ENCODE results near the gene NKRF.

NKRF gene

GRCh38 chrX:119605464-119606279 is 552 bp downstream of the NKRF start:
- peak; percentile 4 for DNase-seq

DNA sequence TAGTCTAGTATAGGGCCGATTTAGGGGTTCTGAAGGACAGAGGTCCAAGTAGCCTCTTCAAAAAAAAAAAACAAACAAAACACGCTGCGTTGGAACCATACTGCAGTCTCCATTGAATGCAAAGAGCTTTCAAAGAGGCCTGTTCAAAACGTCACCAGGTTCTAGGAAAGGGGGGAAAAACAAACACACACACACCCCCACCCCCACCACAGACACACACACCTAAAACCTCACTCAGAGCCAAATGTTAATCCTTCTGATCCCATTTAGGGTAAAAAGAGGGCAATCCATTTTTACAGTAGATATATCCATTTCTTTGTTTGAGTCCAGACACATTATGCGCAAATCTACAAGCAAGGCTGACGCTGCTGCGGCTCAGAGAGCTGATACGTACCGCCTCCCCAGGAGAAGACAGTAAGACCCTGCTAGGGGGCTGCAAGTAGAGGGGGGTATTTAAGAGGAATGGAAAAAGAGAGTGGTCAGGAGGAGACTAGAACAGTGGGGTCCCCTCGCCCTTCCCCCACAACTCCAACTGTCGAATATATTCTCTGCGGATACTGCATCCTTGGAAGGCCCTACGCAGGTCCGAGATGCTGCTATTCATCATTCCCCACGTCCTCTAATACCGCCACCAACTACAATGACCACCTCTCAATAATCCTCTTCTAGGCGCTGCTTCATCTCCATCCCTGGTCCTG is 1.3 kb downstream of the NKRF start:
- no peak for DNase-seq

- DNase-seq: no peak
Observed at GRCh38 chrX:119602701-119603255, 3.4 kb downstream of the NKRF start.

- DNase-seq: no peak
Observed at GRCh38 chrX:119589810-119590209, 16.4 kb downstream of the NKRF start.

DNA sequence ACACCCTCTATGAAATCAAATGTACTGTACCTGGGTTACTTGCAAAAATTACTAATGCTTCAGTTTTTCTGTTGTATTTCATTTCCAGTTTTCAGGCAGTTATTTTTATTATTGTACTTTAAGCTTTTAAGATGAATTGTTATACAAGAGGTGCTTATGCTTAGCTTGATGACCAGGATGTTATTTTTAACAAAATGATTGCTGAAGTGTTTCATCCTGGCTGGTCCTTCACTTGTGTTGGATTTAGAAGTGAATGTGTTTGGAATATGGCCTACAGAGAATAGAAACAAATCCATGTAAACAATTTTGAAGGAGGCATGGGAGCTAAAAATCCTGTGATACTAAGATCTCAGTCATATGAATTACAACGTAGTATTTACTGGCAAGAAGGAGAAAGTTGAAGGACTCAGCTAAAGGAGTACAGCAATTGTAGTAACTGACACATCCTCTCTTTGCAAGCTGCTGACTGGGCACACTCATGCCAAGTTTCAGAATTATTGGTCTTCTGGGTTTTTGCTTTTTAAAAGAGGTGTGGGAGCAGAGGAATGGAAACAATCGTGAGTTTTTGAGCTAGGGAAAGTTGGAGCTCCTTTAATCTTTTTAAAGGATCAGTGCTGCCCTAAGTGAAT is 22.7 kb downstream of the NKRF start:
- no peak for DNase-seq

DNA sequence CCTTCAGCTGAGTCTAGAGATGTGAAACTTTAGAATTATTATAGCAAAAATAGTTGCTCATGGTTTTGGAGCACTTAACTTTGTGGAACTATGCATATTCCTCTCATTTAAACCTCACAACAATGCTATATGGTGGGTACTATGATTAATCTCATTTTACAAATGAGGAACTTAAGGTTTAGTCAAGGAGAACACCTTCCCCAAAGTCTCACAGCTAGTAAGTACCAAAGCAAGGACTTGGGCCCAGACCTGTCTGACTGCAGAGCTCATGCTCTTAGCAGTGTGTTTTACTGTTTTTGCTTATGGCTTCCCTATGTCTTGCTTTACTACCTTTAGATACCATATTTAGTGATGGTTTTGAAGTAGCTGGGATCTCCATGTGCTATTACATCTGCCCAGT is 26.8 kb downstream of the NKRF start:
- DNase-seq: no peak

- peak; percentile 84 for DNase-seq
Observed at GRCh38 chrX:119574394-119575266, 31.6 kb downstream of the NKRF start, which contains the start of gene UBE2A. Gene UBE2A, plus strand, starts transcription at chrX:119574563. Its CDS starts 149 bp downstream, at chrX:119574712.

DNA sequence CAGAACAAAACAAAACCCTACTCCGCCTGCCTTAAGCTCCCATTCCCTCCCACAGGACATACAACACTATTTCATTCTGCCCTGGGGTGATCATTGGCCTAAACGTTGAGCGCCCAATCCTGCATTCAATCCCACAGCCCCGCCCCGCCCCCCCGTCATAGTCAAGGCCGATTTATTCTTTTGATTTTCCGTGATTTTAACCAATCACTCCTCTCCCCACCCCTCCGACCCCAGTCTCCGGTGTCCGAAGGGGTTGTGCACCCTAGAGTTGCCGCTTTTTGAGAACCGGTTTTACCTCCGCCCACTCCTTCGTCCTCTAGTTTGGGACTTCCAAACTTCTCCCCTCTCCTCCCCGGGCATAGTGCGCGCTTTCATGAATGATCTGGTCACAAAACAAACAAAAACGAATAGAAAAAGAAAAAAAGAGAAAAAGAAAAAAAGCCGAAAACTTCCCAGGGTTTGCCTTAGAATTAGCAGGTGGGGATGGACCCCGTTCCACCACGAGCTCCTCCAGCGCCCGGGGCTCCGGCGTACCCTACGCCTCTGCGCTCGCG is 32.3 kb downstream of the NKRF start:
- DNase-seq: no peak

- no peak for DNase-seq
Observed at GRCh38 chrX:119573222-119573621, 33.0 kb downstream of the NKRF start.

DNA sequence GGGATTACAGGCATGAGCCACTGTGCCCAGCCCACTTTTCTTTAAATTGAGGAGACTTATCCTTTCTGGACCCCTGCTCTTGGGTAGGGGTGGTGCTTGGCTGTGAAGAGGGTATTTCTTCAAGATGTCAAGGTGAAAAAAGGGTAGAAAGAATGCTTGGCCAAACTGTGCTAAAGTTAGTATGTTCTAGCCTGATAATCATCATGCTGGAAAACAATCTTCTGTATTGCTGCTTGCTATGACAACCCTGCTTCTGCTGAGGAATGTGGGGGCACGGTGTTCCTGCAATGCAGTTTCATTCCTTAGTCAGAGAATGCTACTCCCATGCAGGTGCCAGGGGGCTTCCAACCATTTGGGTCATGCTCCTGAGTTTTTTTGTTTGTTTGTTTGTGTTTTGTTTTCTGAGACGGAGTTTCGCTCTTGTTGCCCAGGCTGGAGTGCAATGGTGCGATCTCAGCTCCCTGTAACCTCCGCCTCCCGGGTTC is 35.8 kb downstream of the NKRF start:
- no peak for DNase-seq

DNA sequence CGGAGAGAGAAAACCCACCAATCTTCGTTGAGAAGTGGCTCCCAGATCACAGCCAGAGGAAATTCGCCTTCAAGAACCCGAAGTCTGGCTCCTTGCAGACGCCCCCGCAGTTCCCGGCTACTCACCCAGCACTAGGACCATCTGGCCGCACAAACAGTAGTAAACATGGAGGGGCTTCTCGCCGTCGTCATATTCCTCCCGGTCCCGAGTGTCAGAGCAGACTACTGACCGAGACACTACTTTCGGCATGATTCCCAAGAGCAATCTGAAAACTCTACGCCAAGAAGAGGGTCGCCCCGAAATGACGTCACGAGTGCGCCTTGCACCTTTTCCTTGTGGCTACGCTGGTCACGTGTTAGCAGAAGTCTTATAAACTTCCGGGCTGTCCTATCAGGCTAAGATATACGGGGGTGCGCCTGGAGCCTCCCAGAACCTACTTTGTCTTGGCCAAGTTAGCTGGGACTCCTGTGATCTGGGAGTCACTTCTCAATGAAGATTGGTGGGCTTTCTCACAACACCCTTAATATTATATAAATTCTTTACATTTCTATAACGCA is 41.0 kb downstream of the NKRF start, which contains the start of gene STEEP1:
Gene STEEP1, minus strand, starts transcription at position 303 of the 557 bp plus-strand sequence. Its CDS starts 54 bp downstream, at position 249.
- peak; percentile 94 for DNase-seq

DNA sequence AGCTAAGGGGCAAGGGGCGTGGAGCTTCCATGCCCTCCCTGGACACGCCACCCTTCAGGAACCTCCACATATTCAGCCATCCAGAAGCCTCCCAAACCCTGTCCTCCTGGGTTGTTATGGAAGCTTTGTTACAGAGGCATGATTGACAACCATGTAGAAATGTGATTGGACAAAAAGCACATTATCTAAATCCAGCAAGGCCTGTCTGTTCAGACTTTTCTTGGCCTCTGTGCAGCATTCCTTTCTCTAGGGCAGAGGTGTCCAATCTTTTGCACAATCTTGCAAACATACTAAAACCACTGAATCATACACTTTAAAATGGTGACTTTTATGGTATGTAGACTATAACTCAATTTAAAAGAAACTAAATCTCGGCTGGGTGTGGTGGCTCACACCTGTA is 53.7 kb downstream of the NKRF start:
- DNase-seq: no peak

DNA sequence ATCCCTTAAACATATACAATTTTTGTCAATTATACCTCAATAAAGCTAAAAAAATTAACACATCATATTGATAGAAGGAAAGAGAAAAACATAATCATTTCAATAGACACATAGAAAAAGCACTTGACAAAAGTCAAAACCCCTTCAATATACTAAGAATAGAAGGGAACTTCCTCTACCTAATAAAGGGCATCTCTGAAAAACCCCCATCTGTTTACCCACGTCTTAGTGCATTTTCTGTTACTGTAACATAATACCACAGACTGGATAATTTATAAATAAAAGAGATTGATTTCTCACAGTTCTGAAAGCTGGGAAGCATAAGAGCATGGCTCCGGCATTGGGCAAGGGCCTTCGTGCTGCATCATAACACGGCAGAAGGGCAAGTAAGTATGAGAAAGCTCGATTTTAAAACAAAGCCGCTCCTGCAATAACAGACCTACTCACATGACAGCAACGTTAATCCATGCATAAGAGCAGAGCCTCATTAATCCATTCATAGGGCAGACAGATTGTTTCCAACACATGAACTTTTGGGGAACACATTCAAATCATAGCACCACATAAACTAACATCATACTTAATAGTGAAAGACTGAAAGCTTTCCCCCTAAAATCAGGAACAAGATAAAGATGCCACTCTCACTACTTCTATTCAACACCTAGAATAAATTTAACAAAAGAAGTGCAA is 56.8 kb downstream of the NKRF start:
- DNase-seq: no peak

DNA sequence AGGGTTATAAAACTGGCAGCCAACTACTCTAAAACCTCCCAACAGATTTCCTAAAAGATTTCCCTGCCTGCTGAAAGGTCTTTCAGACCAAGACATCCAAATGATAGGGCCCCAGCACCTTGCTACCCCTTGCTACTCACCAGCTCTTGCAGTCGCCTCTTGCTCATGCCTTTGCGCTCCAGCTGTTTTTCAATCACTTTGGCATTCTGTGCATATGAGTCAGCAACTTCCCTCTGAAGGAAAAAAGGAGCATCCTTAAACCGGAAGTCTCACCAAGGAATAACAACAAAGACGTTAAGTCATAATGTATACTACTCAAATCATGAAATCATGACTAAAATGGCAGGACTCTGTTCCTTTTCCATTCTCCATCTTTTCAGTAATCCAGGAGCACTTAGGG is 65.0 kb downstream of the NKRF start:
- no peak for DNase-seq

GRCh38 chrX:119539872-119540271 is 66.4 kb downstream of the NKRF start:
- DNase-seq: no peak

Data from hematopoietic multipotent progenitor cell treated with erythropoietin and hydrocortisone succinate and interleukin-3 and kit ligand, for 8 days (in vitro differentiated cells).